ENCODE data around the gene YJU2.

YJU2 gene

DNA sequence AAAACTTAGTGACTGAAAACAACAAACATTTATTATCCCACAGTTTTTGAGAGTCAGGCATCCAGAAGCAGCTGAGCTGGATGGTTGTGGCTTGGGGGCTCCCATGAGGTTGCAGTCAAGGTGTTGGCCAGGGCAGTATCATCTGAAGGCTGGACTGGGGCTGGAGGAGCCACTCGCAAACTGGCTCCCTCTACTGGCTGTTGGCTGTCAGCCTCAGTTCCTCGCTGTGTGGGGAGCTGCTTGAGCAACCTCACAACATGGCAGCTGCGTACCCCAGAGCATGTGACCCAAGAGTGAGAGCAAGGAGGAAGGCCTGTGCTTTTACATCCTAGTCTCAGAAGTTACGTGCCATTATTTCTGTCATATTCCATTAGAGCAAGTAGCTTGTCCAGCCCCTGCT lies 9.7 kb downstream of the YJU2 start:
- TF ChIP-seq CTCF (conservative IDR thresholded peaks at IDR 0.05; ENCODE audit: low read depth) = no peak
- ChIA-PET CTCF (interaction anchor here (0.7 kb wide), 1 partner anchor 117 kb away, joined by 3 read pairs; no protein-coding TSS in a partner anchor), POLR2A (ENCODE audit: low non-redundant PET) (no interaction called here)
- DNase-seq (ENCODE audit: low spot score) = no peak
- no peak overlapping the region for H3K27ac ChIP-seq

- POLR2A ChIA-PET (ENCODE audit: low non-redundant PET) = no interaction called here
- CTCF ChIA-PET = interaction anchor here (0.7 kb wide), 2 partner anchors 76 to 118 kb away, joined by 3 to 4 read pairs; no protein-coding TSS in a partner anchor
- DNase-seq (ENCODE audit: low spot score) = no peak
- H3K27ac ChIP-seq = no peak overlapping the region
- no peak for TF ChIP-seq CTCF (conservative IDR thresholded peaks at IDR 0.05; ENCODE audit: low read depth)
Observed at GRCh38 chr19:4257025-4257424, 10.1 kb downstream of the YJU2 start.

GRCh38 chr19:4258181-4258580 lies 11.3 kb downstream of the YJU2 start:
- no peak for DNase-seq (ENCODE audit: low spot score)
- H3K27ac ChIP-seq = no peak overlapping the region
- ChIA-PET POLR2A (ENCODE audit: low non-redundant PET) (no interaction called here), CTCF (interaction anchor here (0.8 kb wide), 1 partner anchor 9 kb away, joined by 5 read pairs; no protein-coding TSS in a partner anchor)
- TF ChIP-seq CTCF (conservative IDR thresholded peaks at IDR 0.05; ENCODE audit: low read depth) = no peak

DNA sequence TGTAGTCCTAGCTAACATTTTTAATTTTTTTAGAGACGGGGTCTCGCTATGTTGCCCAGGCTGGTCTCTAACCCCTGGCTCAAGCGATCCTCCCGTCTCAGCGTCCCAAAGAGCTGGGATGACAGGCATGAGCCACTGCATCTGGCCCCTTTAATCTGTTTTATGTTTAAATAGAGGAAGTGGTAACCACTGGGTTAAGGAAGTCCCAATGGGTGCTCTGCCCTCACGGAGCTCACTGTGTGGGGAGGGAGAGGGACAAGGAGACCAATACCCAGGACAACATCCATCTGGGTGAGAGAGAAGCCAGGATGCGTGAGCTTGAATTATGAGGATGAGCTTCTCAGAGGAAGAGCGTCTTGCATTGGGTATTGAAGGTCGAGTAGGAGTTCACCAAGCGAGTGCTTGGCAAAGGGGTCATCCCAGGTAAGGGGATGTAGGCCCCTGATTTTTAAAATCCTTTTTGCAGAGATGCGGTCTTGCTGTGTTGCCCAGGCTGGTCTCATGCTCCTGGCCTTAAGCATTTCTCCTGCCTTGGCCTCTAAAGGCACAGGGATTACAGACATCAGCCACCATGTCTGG lies 13.8 kb downstream of the YJU2 start:
- ChIA-PET CTCF (interaction anchor here (1.0 kb wide), 1 partner anchor 264 kb away, joined by 4 read pairs; no protein-coding TSS in a partner anchor), POLR2A (ENCODE audit: low non-redundant PET) (no interaction called here)
- no peak for TF ChIP-seq CTCF (conservative IDR thresholded peaks at IDR 0.05; ENCODE audit: low read depth)
- H3K27ac ChIP-seq = no peak overlapping the region
- no peak for DNase-seq (ENCODE audit: low spot score)

GRCh38 chr19:4264812-4265211 lies 17.9 kb downstream of the YJU2 start:
- ChIA-PET POLR2A (ENCODE audit: low non-redundant PET) (no interaction called here), CTCF (interaction anchor here (0.6 kb wide), 1 partner anchor 14 kb away, joined by 3 read pairs; no protein-coding TSS in a partner anchor)
- TF ChIP-seq CTCF (conservative IDR thresholded peaks at IDR 0.05; ENCODE audit: low read depth) = no peak
- no peak for DNase-seq (ENCODE audit: low spot score)
- H3K27ac ChIP-seq = peak overlapping the region; percentile 47

GRCh38 chr19:4266253-4267000 lies 19.5 kb downstream of the YJU2 start:
- TF ChIP-seq CTCF (conservative IDR thresholded peaks at IDR 0.05; ENCODE audit: low read depth) = no peak
- ChIA-PET POLR2A (ENCODE audit: low non-redundant PET) (no interaction called here), CTCF (interaction anchor here (0.5 to 2.1 kb wide), 21 partner anchors 8 to 268 kb away, joined by 3 to 12 read pairs (median 5); partner anchors contain the start of genes MPND, SH3GL1 and YJU2)
- H3K27ac ChIP-seq = no peak overlapping the region
- DNase-seq (ENCODE audit: low spot score) = no peak
